Fibroblast of lung (primary cell): Measurements from ENCODE around the gene HGF.

Source experiments
- EZH2 ChIP-seq: IDR thresholded peaks from 2 replicates; pipeline ENCODE4 v1.5.1; 2012; ENCODE audit warnings: low read length, control low read depth, mild to moderate bottlenecking; ENCODE audit errors: missing control alignments
- TF ChIP-seq, protein P1 (sequence below), 2 donors: IDR thresholded peaks in 1 of 2; conservative IDR thresholded peaks in 1 of 2; 1 replicate in 1 of 2; 2 replicates in 1 of 2; pipeline ENCODE4 v1.5.1; 2011 to 2012; ENCODE audit warnings: low read length in 2 of 2, control low read depth in 1 of 2, inconsistent platforms in 1 of 2, low read depth in 1 of 2, mild to moderate bottlenecking in 1 of 2

DNA sequence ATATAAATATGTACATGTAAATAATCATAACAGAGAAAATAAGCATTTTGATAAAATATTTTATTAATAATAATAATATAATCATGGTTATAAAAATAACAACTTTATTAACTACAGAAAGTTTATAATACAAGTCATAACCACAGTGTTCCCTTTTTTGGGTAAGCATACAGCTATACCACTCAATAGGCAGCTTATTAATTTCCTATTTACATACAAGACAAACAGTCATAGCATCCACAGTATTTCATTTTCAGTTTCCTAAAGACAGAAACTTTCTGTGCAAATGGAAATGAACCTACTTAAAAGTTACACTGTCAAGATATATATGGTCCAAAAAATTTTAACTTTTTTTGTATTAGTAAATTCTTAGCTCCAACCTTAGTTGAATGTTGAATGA, 70.9 kb downstream of the HGF start:
- no peak for TF ChIP-seq EZH2
- TF ChIP-seq, protein P1, sequence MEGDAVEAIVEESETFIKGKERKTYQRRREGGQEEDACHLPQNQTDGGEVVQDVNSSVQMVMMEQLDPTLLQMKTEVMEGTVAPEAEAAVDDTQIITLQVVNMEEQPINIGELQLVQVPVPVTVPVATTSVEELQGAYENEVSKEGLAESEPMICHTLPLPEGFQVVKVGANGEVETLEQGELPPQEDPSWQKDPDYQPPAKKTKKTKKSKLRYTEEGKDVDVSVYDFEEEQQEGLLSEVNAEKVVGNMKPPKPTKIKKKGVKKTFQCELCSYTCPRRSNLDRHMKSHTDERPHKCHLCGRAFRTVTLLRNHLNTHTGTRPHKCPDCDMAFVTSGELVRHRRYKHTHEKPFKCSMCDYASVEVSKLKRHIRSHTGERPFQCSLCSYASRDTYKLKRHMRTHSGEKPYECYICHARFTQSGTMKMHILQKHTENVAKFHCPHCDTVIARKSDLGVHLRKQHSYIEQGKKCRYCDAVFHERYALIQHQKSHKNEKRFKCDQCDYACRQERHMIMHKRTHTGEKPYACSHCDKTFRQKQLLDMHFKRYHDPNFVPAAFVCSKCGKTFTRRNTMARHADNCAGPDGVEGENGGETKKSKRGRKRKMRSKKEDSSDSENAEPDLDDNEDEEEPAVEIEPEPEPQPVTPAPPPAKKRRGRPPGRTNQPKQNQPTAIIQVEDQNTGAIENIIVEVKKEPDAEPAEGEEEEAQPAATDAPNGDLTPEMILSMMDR (conservative IDR thresholded peaks at IDR 0.05 in 1 of 2, IDR thresholded peaks at IDR 0.05 in 1 of 2; ENCODE audit: low read depth in 1 of 2, low read length in 2 of 2), result no peak
